Thyroid gland (tissue), 4 donors: ENCODE results near the gene FSTL4.

ENCODE experiments used
- POLR2A ChIP-seq, 2 donors: fragments of 450-650 bp; IDR thresholded peaks; one replicate each; pipeline ENCODE4 v1.6.1; 2017; ENCODE audit warnings: antibody characterized with exemption in 2 of 2, mild to moderate bottlenecking in 2 of 2, moderate library complexity in 1 of 2
- TF ChIP-seq, protein P1 (sequence below), 6 experiments: fragments of 200-600 bp in 3 of 6; fragments of 450-650 bp in 3 of 6; sonication (generic) in 3 of 6; IDR thresholded peaks; one replicate each; pipeline ENCODE4 v1.5.1; 2016 to 2019; ENCODE audit warnings: antibody characterized with exemption in 6 of 6, mild to moderate bottlenecking in 2 of 6, inconsistent platforms in 1 of 6, moderate library complexity in 1 of 6

DNA sequence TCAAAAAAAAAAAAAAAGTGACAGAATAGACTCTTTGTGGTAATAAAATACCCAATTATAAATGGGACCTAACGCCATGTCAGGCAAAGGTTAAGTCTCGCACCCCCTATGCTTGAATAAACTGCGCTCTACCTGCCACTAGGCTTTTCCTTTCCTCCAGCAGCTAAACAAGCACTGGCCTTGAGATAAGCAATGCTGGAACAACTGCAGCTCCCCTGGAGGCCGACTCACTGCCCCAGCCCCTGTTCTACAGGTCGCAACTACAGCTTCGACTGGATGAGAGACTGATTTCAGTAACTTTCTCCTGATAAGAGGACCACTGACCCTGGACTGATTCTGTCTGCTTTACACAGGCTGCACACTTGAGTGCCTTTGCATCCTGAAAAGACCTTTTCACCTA lies 350.3 kb downstream of the FSTL4 start:
- TF ChIP-seq, protein P1, sequence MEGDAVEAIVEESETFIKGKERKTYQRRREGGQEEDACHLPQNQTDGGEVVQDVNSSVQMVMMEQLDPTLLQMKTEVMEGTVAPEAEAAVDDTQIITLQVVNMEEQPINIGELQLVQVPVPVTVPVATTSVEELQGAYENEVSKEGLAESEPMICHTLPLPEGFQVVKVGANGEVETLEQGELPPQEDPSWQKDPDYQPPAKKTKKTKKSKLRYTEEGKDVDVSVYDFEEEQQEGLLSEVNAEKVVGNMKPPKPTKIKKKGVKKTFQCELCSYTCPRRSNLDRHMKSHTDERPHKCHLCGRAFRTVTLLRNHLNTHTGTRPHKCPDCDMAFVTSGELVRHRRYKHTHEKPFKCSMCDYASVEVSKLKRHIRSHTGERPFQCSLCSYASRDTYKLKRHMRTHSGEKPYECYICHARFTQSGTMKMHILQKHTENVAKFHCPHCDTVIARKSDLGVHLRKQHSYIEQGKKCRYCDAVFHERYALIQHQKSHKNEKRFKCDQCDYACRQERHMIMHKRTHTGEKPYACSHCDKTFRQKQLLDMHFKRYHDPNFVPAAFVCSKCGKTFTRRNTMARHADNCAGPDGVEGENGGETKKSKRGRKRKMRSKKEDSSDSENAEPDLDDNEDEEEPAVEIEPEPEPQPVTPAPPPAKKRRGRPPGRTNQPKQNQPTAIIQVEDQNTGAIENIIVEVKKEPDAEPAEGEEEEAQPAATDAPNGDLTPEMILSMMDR (IDR thresholded peaks at IDR 0.05), result no peak
- no peak for TF ChIP-seq POLR2A (IDR thresholded peaks at IDR 0.05)
